GM20431 (cell line): ENCODE data around the gene VPS45.
"Not testable (repeated sequence)": the region's sequence is repeated elsewhere in the genome, so short reads cannot be mapped to it uniquely, and the experiment has no call there.

Source experiments
- in situ Hi-C: fragments of 300-500 bp; cut with MseI, MboI; formaldehyde crosslinking; loops from one replicate; pipeline ENCODE4 v1.15.0; 2020; ENCODE audit warnings: low sequenced_read_pairs; ENCODE audit not compliant: unreplicated experiment

The VPS45 gene

DNA sequence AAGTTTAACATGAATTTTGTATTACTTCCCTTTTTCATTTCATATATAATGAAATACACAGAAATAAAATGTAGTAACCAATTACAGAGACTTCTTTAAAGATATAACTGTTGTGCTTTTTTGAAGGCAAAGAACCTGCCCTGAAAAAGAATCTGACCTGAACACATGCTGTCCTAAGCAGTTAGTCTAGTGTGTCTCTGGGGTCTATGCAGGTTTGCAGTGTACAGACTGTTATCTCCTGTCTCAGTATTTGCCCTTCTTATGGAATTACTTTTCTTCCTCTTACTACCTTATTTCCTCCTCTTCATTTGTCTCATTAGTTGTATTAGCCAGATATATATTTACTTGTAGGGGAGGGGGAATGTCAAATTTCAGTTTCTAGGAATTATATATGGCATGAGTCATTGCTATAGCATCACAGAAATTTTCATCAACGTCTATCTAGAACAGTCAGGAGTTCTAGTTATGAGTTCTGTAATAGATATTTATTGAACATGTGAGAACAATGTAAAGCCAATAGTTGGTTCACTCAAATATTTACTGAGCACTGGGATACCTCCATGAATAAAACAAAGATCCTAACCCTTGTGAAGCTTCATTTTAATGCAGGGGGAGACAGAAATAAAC, 53.8 kb downstream of the VPS45 start:
- in situ Hi-C loops: no loop called here

DNA sequence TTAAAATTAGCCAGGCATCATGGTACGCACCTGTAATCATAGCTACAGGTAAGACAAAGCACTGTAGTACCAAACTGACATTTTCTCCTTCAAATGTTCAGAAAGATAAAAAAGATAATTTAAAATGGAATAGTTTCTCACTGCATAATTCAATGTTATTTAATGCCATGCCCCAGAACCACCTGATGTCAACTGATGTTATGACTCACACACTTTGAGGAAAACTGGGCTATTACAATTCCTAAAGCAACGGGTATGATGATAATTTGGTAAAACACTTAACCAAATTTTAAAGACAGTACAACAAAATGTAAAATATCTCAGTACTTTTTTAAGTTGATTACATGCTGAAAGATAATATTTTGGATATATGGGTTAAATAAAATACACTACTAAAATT, 59.2 kb downstream of the VPS45 start:
- in situ Hi-C loops: no loop called here

DNA sequence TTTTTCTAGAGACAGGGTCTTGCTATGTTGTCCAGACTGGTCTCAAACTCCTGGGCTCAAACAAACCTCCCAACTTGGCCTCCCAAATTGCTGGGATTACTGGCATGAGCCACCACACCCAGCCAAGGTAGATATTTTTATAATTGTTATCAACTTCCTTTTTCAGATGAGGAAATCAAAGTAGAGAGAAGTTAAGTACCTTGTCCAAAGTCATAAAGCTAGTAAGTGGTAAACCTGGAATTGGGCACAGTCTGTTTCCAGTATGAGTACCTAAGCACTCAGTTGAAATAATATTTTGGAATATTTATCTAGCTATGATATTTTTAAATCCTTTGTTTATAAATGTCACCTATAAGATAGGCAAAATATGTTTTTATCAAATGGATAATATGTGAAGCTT, 59.9 kb downstream of the VPS45 start:
- in situ Hi-C loops: no loop called here

DNA sequence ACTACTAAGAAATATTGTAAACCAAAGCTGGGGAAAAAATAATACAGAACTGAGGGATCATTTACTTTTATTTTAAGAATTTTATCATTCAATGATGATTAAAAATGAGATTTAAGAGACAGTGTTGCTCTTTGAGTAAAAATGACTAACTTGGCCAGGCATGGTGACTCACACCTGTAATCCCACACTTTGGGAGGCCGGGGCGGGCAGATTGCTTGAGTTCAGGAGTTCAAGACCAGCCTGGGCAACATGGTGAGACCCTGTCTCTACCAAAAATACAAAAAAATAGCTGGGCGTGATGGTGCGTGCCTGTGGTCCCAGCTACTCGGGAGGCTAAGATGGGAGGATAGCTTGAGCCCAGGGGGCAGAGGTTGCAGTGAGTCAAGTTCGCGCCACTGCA, 60.3 kb downstream of the VPS45 start:
- in situ Hi-C loops: no loop called here

DNA sequence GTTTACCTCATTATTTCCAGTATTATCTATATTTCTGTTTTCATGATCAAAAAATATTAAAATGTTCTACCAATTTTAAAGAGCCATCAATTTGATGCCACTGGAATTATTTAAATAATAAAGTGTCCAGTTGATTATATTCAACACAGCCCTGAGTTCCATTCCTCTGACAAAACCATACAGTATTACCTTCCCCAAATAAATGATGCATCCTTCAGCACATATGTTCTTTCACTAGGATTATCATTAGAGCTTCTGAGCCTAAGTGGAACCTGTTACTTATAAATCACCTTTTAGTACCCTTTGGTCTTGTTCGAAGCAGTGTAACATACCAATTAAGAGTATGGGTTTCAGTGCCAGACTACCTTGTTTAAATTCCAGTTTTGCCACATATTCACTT, 64.8 kb downstream of the VPS45 start:
- in situ Hi-C loops: no loop called here

- in situ Hi-C loops: no loop called here
These were observed 67.0 kb downstream of the VPS45 start for GRCh38 chr1:150134537-150134936.

- in situ Hi-C loops: not testable (repeated sequence)
These were observed 67.8 kb downstream of the VPS45 start for GRCh38 chr1:150135400-150135799.

- in situ Hi-C loops: no loop called here
These were observed 70.5 kb downstream of the VPS45 start for GRCh38 chr1:150138044-150138443.

DNA sequence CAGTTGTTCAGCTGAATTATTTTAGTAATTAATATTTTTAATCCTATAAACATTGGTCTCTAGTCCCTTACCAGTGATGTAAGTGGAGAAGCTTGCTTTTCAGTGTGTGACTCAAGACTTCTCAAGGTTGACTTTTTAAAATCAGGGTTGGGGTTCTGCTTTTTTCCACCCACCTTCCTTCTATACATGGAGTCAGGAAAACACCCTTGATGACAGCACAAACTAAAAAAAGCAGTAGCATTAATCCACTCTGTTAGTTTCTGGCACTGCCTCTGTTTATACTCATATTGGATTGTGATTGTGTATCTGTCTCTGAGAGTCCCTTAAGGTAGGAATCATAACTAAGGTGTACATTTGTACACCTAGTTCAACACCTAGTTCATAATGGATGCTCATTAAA, 73.9 kb downstream of the VPS45 start:
- in situ Hi-C loops: no loop called here

GRCh38 chr1:150142083-150142482, 74.5 kb downstream of the VPS45 start:
- in situ Hi-C loops: no loop called here

DNA sequence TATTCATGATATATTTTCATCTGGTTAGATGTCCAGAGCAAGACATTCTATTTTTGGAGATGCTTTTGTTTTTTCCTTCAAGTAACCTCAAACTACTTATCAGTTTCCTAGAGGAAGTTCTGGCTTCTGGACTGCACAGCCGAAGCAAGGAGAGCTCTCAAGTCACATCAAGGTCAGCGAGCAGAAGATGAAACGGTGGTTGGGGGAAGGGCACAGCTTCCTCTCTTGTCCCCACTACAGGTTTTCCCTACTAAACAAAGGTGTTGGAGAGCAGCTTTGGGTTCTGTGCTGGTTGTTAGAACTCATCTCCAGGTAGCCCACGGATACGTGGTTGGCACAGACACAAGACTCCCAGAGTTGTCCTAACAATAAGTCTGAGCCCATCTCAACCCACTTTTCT, 77.0 kb downstream of the VPS45 start:
- in situ Hi-C loops: no loop called here

GRCh38 chr1:150146016-150146415, 78.4 kb downstream of the VPS45 start:
- in situ Hi-C loops: not testable (repeated sequence)

- in situ Hi-C loops: no loop called here
These were observed 79.4 kb downstream of the VPS45 start for GRCh38 chr1:150146849-150147542.

GRCh38 chr1:150148837-150149270, 81.3 kb downstream of the VPS45 start:
- in situ Hi-C loops: no loop called here

DNA sequence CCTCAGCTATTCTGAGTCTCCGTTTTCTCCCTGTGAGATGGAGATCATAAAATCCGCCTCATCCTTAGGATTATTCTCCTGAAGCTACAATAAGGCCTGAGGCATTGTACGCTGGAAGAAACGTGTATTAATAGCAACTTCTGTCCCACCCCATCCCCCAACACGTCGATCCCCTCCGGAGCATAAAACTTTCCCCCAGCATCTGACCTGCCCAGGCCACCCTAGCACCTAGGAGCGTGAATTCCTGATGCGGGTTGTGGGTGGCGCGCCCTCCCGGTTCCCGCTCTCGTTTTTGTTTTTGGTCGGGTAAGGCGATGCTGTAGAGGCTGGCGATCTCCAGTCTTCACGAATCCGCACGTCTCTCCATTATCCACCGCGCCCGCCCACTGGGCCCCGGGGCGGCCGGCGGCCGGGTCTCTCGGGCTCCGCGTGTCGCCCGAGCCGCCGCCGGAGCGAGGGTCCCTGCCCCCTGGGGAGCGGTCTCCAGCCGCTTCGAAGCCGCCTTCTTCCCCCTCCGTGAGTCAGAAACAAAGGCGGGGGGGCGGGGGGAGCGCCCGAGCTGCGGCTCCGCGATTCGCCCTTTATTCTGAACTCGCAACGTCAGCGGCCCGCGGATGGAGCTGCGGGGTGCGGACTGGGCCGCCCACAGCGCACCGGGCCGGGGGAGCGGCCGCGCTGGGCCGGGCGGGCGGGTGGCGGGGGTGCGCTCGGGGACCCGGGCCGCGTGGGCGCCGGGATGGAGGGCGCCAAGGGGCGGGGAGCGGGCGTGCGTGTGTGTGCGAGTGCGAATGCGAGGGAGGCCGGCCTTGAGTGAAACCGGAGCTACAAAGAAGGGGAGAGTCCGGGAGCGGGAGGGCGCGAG, 81.9 kb downstream of the VPS45 start, which contains the start of gene PLEKHO1:
Gene PLEKHO1, plus strand, starts transcription at position 646 of the 862 bp plus-strand sequence. CDS start 342 bp downstream, outside the sequence.
- in situ Hi-C loops: no loop called here

DNA sequence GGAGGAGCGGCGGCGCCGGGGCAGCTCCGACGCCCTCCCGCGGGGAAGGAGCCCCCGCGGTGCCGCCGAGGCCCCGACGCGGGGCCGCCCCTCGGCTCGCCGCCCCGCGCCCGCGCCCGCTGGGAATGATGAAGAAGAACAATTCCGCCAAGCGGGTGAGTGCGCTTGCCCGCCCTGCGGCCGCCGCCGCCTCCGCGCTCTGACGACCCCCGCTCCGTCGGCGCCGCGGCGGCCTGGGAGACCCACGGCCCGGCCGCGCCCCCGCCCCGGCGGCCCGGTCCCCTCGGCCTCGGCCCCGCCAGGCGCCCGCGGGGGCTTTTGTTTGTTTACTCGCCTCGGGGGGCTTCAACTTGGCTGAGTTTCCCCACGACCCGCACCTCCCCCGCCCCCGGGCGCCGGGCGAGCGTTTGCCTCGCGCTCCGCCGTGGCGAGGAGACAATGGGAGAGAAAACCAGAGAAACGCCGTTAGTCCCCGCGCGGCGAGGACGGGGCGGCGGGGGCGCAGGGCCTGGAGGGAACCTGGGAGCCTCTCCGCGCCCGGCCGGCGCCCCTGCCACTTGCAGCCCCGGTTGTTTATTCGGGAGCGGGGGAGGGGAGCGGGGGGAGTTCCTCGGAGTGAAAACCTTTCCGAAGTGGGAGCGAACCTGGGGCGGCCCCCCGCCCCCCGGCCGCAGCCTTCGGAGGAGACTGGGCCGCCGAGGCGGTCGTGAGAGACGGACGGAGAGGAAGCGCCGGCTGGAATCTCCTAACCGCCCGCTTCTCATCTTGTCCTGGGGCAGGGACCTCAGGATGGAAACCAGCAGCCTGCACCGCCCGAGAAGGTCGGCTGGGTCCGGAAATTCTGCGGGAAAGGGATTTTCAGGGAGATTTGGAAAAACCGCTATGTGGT, 82.8 kb downstream of the VPS45 start:
- in situ Hi-C loops: no loop called here

DNA sequence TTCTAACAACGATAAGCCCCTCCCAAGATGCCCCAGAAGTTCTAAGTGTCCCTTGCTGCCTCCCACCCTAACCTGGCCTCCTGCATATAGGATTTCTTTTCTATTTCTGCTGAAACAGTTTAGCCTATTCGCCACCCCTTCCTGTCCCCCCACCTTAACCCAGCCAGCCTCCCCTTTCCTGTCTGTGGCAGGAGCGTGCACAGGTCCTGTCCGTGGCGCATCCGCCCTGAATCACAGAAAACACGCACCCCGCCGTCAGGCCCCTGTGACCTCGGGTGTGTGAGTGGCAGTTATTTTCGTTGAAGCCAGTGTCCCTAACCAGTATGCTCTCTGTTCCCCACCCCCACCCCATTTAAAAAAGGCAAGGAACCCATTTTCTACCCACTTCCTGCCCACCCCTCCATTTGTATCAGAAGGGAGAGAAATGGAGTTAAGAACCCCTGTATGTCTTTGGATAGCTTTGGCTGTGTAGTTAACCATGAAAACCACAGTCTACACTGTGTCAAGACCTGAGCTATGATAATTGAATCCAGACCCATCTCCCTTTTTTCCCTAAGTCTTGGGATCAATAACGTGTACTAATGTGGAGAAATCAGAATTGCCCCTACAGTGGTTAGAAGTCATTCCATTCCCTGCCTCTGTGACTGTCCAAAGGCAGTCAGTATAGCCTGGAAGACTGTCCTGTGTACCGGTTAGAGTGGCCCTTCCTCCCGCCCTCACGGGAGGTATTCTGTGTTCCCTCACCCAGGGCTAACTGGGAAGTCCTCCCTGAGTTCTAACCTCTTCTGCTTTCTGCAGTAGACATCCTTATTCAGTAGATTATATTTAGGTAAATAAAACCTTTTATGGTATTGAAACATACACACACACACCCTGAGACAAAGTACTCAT, 84.0 kb downstream of the VPS45 start:
- in situ Hi-C loops: no loop called here

DNA sequence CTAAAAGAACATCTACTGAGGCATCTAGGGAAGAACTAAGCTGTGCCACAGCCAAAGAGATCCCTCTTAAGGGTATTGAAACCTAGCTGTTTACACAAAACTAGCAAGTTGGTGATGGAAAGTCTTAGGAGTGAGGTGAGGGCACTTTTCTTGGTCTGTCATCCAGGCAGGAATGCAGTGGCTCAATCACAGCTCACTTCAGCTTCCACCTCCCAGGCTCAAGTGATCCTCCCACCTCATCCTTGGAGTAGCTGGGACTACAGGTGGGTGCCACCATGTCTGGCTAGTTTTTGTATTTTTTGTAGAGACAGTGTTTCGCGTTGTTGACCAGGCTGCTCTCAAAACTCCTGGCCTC, 84.6 kb downstream of the VPS45 start:
- in situ Hi-C loops: no loop called here
